H4 (cell line): ENCODE data around the gene ABCF2. TPM values are rescaled to one million over a fixed set of nuclear protein-coding genes. Genes with fewer than 3 reads are reported as not detected.

Source experiments
- DNase-seq: peaks from one replicate; pipeline ENCODE4 v3.0.0-alpha.2; 2015; ENCODE audit warnings: low spot score
- total RNA-seq: library from RNA; depleted of rRNA; stranded (reverse); fragments of >200 nt; shearing (Covaris generic); gene quantifications from 2 replicates; pipeline ENCODE4 v1.2.3, GENCODE V29; 2014

The ABCF2 gene
- total RNA-seq, 1 experiment from 2014 or later: 88.1 TPM

DNA sequence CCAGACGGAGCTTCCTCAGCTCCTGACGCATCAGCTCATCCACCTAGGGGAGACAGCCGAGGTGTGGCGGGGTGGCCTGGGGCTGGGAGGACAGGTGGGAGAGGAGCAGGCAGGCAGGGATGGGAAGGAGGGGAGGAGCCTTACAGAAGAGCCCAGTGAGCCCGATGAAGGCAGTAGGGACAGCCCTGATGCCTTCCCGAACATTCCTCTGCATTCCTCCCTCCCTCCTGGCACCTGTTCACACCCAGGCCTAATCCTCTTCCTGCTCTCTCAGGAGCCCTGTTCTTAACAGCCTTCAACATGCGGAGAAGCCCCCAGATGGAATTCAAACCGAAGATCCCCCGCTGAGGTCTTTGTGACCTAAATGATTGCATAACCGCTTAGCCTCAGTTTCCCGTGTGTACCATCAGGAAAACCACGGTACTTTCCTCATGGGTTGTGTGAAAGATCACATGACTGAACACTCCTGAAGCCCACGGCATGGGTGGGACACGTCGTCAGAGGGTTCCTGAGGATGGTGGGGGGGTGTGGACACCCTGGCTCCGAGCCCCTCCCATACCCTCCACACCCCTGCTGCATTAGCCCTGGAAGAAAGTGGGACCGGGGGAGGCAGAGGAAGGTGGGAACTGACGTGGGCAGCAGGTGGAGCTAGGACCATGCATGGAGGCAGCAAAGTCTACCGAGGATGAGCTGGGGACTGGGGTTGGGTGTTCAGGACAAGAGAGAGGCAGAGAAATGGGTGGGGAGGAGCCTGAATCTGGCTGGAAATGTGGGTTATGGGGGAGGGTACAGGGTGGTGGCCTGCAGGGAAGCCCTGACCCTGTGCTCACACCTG lies 31.2 kb downstream of the ABCF2 start:
- no peak for DNase-seq

DNA sequence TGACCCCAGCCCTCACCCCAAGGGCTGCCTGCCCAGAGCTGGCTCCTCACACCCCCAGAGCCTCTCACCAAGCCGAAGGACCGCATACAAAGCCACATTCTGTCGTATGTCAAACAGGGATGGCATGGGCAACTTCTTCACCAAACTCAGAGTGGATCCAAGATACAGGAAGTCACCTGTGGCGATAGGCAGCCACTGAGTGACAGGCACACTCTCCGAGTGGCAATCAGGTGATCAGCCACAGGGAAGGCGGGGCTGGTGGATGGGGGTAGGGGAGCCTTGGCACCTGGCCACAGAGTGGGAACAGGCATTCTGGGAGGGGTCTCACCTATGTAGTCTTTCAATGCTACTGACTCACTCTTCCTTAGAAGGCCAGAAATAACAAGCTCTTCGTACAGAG lies 32.8 kb downstream of the ABCF2 start:
- no peak for DNase-seq

DNA sequence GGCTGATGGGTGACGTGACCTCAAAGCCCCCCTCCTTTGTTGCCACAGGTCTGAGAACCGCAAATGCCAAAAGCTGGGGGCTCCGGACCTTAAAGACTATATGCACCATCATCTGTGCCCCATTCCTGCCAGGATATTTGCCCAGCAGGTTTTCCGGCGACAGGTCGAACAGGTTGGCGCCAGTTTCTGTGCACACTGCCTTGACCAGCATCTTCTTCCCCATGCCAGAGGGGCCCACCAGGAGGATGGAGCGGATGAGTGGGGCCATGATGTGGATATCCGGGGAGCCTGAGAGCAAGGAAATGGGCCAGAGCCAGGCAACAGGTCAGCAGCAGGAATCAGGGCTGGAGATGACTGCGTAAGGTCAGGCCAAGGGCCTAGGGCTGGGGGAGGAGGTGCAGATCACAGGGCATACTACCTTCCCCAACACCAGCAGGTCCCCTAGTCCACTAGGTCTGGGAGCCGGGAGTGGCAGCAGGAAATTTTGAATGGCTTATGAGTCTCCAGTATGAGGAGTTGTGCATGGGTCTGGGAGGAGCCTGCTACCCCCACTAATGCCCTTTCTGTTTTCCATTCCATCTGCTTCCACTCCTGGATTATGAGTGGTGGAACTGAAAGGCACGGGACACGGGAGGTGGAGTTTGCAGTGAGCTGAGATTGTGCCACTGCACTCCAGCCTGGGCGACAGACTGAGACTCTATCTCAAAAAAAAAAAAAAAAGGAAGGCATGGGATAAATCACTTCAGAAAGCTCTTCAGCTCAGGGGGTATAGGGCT lies 33.6 kb downstream of the ABCF2 start:
- no peak for DNase-seq

DNA sequence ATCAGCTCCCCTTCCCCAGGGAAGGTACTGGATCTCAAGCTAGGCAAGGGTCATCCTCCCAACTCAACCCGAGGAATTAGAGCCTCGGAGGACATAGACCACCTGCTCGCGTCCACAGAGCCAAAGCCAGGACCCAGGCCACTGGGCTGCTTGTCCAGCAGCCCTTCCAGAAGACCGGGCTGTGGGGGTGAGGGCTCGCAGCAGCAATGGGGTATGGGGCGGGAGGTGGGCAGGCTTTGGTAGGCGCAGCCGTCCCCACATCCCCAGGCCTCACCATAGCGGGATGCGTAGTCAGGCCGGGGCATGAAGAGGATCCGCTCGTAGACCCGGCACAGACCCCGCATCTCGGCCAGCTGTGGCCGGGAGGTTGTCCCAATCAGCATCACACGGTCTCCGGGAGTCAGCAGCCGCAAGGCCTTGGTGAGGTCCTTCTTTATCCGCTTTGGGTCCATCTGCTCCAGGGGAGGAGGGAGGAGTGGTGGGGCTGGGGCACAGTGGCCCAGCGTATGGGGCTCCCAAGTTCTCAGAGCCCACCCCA lies 34.9 kb downstream of the ABCF2 start:
- DNase-seq: no peak

DNA sequence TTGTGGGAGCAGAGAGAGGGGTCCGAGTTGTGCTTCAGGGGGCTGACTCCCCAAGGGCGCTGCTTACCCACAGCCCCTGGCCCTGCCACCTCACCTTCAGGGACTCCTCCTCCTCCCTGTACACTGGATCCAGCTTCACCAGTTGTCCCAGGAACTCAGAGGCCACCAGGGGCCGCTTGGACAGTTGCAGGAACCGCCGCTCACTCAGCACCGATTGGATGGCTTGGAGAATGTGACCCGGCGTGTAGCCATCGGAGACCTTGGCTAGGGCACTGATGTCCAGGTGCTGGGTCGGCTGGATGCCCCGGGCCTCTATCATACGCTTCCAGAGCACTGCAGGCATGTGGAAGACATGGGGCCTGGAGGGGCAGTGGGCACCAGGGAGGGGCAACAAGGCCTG lies 35.5 kb downstream of the ABCF2 start:
- no peak for DNase-seq

DNA sequence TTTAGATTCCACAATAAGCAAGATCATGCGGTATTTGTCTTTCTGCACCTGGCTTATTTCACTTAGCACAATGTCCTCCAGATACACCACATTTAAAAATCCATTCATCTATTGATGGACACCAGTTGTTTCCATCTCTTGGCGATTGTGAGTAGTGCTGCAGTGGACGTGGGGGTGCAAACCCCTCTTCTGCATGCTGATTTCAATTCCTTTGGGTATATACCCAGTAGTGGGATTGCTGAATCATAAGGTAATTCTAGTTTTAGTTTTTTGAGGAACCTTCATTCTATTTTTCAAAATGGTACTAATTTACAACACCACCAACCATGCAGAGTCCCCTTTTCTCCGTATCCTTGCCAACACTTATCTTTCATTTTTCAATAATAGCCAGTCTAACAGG lies 38.0 kb downstream of the ABCF2 start:
- DNase-seq: no peak

DNA sequence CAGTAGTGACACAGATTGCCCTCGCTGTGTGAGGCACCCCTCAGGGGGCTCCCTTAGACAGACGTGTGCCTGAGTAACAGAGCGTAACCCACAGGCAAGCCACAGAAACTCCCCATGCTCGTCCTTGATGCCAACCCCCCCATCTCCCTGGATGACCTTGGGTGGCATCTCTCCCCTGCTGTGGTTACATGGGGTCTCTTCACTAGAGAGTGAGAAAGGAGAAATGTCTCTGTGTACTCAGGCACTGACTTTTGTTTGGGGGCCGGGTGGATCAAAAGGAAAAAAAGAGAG lies 38.8 kb downstream of the ABCF2 start:
- DNase-seq: no peak

DNA sequence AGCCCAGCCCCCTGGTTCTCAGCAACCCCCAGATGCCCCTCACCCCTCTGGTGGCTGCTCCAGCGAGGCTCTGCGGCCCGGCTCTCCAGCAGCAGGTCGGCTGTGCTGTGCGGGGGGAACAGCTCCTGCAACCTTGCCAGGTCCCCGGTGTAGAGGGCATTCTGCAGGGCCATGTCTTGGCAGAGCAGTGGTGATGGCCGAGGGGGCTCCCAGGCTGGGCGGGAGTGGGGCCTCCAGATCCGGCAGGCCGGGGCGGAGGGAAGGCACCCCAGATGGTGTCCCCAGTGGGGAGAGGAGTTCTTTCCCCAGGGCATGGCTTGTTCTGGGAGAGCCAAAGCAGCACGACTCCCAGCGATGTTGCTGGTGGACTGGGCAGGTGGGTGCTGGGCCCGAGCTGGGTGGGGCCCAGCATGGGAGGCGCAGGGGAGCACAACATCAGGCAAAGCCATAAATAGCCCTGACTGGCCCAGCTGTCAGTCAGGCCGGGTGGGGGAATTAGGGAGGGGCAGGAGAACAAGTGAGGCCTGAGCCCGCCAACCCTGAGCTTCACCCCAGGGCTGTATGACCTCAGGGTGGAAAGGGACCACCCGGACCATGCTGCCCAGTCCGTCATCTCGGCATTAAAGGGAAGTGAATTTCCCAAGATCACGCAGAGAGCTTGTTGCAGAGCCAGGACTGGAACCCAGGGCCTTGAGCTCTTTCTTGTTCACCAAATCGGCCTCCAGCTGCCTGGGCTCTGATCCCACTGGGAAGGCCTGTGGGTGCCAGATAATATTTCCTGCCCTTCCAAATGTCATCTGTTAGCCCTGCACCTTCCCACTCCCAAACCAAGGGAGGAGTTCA lies 39.4 kb downstream of the ABCF2 start:
- DNase-seq: no peak

DNA sequence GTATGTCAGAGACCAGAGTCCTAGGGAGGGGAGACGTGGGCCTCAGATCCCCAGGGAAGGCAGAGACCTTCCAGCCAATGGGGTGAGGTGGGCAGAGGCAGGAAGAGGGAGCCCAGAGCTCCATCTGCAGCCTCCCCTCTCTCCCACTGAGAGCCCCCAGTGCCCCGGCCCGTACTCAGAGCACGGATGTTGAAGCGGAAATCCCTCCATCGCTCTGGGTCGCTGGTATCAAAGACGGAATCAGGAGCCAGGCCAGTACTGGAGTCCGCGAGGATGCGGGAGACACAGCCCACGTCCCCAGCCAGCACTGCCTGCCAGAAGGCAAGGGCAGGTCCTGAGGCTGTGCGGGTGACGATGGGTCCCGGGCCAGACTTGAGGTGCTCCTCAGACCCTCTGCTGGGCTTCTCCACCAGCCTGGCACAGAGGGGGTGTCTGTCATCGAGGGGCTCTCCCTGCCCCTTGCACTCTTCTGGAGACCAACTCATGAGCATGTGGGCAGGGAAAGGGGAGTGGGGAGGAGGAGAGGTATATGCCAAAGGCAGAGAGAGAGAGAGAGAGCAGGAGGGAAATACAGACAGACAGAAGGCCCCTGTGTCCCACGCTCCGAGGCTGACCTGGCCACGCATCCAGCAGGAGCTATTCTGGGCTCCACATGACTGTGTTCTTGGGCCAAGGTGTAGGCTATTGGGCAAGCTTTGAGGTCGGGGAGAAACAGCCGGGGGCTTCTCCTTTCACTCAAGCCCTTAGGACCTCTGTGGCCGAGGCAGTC lies 40.2 kb downstream of the ABCF2 start, which contains the start of gene ASB10:
Gene ASB10, minus strand, starts transcription at position 611 of the 769 bp plus-strand sequence. Its CDS starts 120 bp downstream, at position 491.
- DNase-seq: no peak

DNA sequence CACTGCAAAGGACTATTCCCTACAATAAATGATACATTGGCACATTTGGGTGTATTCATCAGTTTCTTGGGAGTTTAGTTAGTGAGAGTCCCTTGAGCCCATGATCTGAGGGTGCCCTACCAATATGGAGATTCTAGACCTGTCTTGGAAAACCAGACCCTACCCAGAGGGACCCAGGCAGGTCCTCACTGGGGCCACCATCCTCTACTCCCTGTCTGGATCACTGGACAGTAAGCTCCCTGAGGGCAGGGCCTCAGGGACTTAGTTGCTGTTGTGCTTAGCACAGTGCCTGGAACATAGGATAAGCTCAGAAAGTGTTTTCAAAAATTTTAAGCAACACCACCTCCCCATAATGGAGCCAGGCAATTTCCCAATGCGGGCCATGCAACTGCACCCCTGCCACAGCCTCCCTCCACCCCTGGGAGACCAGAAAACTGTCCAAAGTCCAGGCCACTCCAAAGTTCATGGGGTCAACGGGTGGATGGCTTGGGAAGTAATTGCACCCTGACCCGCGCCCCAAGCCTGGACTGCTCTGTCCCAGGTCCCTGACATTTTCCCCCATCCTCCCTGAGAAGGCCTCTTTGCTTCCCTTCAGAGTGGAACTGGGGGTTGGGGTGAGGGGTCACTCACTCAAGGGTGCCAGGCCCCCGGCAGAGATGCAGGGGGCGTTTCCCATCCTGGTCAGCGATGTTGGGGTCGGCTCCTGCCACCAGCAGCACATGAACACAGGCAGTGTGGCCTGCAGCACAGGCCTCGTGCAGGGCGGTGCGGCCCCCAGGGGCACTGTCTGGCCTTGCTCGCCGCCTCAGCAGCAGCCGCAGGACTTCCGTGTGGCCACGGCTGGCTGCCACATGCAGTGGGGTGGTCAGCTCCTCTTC lies 41.0 kb downstream of the ABCF2 start:
- no peak for DNase-seq

DNA sequence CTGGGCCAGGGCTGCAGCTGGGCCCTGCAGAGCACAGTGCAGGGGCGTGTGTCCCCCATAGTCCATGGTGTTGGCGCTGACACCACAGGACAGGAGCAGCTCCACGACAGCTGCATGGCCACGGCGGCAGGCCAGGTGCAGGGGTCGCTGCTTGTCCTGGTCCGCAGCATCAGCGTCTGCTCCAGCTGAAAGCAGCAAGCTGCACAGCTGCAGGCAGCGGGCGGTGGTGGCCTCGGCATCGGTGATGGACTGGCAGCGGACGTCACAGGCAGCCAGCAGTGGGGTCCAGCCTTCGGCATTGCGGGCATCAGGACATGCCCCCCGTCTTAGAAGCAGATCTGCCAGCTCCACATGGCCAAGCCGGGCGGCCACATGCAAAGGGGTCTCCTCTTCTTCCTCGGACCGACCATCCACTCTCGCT lies 46.0 kb downstream of the ABCF2 start:
- no peak for DNase-seq

DNA sequence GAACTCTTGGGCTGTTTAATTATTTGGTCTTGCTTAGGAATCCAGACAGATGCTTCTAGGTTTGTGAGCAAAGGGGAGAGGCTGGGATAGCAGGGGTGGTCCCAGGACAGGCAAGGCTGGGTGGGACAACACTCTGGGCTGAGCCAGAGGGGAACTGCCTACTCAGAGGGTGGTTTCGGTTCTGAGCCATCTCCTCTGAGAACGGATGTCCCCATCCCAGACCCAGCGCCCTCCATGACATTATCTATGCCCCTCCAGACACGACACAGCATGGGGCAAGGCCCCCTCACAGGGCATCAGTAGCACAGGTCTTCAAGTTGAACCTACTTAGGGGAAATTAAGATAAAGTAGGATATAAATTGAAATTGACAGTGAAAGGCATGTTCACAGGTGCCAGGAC lies 47.1 kb downstream of the ABCF2 start:
- DNase-seq: no peak

DNA sequence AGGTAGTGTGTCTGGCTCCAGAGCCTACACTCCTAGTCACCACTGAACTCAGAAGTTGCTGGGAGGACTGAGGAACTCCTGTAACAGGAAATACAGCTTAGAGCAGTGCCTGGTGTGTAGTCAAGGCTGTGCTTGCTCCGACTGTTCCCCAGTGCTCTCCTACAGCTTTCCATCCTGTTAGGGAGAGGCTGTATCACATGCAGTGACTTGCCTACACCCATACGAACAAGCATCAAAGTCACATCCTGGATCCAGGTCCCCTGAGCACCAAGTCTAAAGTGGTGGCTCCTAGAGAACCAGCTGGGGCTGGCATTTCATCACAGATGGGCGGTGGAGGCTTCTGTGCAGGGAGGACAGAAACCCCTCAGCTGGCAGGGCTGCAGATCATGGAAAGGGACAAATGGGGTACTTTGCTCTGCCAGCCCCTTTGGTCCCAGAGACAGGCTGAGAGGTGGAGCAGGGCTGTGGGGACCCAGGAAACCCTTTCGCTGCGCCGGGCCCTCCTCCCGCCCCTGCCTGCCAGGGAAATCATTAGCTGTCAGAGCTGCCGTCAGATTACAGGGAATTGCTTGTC lies 47.6 kb downstream of the ABCF2 start:
- DNase-seq: no peak

DNA sequence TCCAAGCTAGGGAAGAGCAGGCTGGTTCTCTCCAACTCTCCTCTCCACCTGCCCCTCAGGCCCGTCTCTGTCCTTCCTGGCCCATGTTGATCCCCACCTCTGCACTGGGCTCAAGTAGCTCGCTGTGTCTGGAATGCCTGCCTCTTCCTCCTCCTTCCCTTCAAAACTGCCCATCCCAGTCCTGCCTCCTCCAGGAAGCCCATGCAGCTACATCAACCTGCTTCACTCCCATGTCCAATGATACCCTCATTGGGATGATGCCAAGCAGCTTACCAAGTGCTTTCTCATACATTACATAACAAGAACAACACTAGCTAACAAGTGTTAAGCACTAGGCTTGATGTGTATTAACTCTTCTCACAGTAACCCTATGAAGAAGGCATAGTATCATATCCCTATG lies 48.2 kb downstream of the ABCF2 start:
- no peak for DNase-seq

DNA sequence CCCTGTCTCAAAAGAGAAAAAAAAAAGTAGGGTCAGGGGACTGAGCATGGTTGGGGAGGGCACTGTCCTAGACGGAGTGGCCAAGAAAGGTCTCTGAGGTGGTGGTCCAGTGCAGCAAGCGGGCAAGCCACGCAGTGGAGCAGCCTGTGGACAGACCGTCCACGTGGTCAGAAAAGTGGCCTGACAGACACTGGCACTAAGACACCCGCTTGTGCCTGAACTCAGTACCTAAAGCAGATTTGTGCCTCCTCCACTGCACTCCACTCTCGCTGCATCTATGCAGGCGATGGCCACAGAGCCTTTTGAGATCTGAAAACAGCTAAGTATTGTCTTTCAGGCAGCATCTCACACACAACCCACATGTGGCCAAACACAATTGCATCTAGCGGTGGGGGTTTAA lies 48.8 kb downstream of the ABCF2 start:
- DNase-seq: no peak

DNA sequence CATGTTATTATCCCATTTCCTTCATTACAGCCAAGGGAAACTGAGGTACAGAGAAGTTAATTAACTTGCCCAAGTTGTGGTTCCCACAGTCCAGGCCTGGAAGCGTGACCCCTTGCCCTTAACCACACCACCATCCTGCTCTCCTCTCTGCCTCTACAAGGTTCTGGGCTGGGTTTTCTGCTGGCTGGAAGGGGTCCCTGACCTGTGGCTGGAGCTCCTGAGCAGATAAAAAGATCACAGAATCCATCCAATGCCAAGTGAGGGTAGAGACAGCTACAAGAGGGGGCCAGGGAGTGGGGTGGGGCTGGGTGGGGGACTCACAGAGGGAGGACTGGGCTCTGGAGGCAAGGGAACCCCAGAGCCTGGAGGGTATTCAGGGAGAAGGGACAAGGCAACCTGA lies 49.7 kb downstream of the ABCF2 start:
- no peak for DNase-seq

DNA sequence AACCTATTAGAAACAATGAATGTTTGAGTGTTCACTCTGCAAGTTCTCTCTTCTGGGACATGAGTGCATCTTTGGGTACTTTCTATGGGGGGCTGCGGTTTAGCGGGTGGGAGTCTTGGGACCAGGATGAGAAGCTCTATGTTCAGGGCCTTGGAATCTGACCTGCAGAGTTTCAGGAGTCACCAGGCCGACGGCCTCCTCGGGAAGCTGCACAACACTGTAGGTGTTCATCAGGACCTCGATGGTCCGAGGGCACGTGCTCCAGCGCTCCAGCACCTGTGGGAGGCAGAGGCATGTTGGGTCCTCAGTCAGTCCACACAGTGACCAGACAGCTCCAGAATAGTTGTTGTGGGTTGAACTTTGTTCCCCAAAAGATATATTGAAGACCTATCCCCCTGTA lies 50.6 kb downstream of the ABCF2 start:
- no peak for DNase-seq

DNA sequence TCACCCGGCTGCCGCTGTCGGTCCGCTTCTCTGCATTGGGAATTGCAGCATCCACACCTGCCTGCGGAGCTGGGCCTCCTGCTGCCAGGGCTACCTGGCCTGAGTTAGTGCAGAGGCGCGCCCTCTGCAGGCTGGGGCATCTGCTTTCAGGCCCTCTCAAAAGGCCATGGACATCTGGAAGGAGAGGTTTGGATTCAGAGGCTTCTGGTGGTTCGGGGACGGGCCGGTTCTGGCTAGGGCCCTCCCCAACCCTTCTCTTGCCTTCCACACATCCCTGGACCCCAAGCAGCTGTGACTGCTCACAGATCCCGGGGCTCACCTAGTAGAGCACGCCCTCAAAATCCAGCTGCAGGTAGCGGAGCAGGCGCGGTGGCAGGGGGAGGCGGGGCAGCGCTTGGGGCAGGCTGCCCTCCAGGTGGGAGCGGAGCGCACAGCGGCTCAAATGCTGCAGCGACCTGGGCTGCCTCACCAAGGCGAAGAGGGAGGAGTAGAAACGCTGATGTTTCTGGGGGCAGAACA lies 51.2 kb downstream of the ABCF2 start:
- no peak for DNase-seq

DNA sequence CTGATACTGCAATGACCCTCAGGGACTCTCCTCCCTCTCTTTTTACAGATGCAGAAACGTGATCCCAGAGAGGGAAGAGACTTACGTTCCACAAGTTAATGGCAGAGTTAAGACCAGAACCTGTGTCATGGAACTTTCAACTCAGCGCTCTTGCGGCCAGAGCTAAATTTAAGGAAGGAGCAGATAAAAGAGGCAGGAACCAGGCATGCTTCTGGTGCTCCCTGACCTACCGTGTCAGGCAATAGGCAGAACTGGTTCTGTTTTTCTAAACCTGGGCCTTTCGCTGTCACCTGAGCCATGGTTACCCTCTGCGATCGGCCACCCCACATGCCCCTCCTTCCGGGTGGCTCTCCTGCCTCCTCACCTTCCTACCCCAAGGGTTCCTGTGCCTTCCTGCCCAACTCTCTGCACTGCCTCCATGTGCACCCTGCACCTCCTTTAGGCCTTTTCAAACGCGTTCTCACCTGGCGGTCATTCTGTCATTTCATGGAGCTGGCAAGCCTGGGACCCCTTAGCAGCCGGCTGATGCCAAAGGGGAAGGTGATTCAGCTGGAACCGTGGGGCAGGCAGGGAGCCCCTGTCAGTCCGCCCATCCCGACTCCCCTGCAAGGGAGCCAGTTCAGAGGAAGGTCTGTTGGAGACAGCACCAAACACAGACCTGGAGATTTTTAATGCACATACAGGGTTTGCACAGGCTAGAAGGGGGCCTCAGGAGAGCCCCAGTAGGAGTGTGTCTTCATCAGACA lies 51.8 kb downstream of the ABCF2 start:
- no peak for DNase-seq
